Measurements from ENCODE around the gene TBXAS1.

GRCh38 chr7:139829025-139829774, at the start of gene TBXAS1:
- TF ChIP-seq CTCF (IDR thresholded peaks at IDR 0.05; ENCODE audit: low read depth, low read length, missing input control), result no peak
- no peak for TF ChIP-seq MAX (IDR thresholded peaks at IDR 0.05)
- TF ChIP-seq ATF3 (IDR thresholded peaks at IDR 0.05), result no peak
- peak; percentile 35 for TF ChIP-seq TAF1 (conservative IDR thresholded peaks at IDR 0.05)
- no peak for TF ChIP-seq JUND (IDR thresholded peaks at IDR 0.05)
- TF ChIP-seq YY1 (IDR thresholded peaks at IDR 0.05), result peak; percentile 56
- no peak for TF ChIP-seq RXRA (IDR thresholded peaks at IDR 0.05)
- TF ChIP-seq HNF4A (conservative IDR thresholded peaks at IDR 0.05), result no peak
- no peak for TF ChIP-seq REST (IDR thresholded peaks at IDR 0.05)
- TF ChIP-seq EGR1 (IDR thresholded peaks at IDR 0.05; ENCODE audit: low read depth in 2 of 2), result no peak
- TF ChIP-seq GABPA (IDR thresholded peaks at IDR 0.05 in 1 of 2, conservative IDR thresholded peaks at IDR 0.05 in 1 of 2), result no peak
- TF ChIP-seq RAD21 (IDR thresholded peaks at IDR 0.05), result no peak
- no peak for TF ChIP-seq FOXA1 (IDR thresholded peaks at IDR 0.05)
- no peak for TF ChIP-seq ZBTB33 (IDR thresholded peaks at IDR 0.05)

Measured in liver (tissue), 3 donors.